ENCODE data around the gene HSD11B2. TPM values are rescaled to one million over a fixed set of nuclear protein-coding genes. Genes with fewer than 3 reads are reported as not detected.

Gene HSD11B2
- total RNA-seq, 1 donor from 2014 or later, result 0.89 TPM

Other genes with a start within 250 kb of the HSD11B2 start
- gene MATCAP1, start 247.2 kb upstream of the HSD11B2 start, total RNA-seq, result 12.4 TPM
- gene EXOC3L1, start 241.0 kb upstream of the HSD11B2 start, total RNA-seq, result 4.1 TPM
- gene E2F4, start 239.0 kb upstream of the HSD11B2 start, total RNA-seq, result 35.7 TPM
- gene ELMO3, start 232.0 kb upstream of the HSD11B2 start, total RNA-seq, result 0.79 TPM
- 11.7 TPM for gene TMEM208, start 204.0 kb upstream of the HSD11B2 start, total RNA-seq
- 14.5 TPM for gene FHOD1, start 183.6 kb upstream of the HSD11B2 start, total RNA-seq
- 1.2 TPM for gene SLC9A5, start 182.1 kb upstream of the HSD11B2 start, total RNA-seq
- gene PLEKHG4, start 151.6 kb upstream of the HSD11B2 start, total RNA-seq, result 1.5 TPM
- not detected for gene KCTD19, start 104.4 kb upstream of the HSD11B2 start, total RNA-seq
- not detected for gene LRRC36, start 104.3 kb upstream of the HSD11B2 start, total RNA-seq
- 8.9 TPM for gene TPPP3, start 37.6 kb upstream of the HSD11B2 start, total RNA-seq
- 3.5 TPM for gene ZDHHC1, start 14.6 kb upstream of the HSD11B2 start, total RNA-seq
- 66.6 TPM for gene ATP6V0D1, start 50.0 kb downstream of the HSD11B2 start, total RNA-seq
- not detected for gene AGRP, start 52.4 kb downstream of the HSD11B2 start, total RNA-seq
- 76.1 TPM for gene RIPOR1, start 97.7 kb downstream of the HSD11B2 start, total RNA-seq
- gene CTCF, start 131.4 kb downstream of the HSD11B2 start, total RNA-seq, result 32.8 TPM
- 0.94 TPM for gene CARMIL2, start 214.0 kb downstream of the HSD11B2 start, total RNA-seq
- 7.8 TPM for gene ACD, start 229.1 kb downstream of the HSD11B2 start, total RNA-seq
- 3.7 TPM for gene PARD6A, start 229.8 kb downstream of the HSD11B2 start, total RNA-seq
- 9.8 TPM for gene ENKD1, start 235.6 kb downstream of the HSD11B2 start, total RNA-seq
- gene C16orf86, start 235.7 kb downstream of the HSD11B2 start, total RNA-seq, result 2.2 TPM

Data from left ventricle myocardium superior (tissue), 1 donor.